H1 (cell line): Measurements from ENCODE around the gene MYL6B. TPM values are rescaled to one million over a fixed set of nuclear protein-coding genes. Genes with fewer than 3 reads are reported as not detected.

ENCODE experiments used
- CTCF ChIA-PET: fragments of 300-600 bp; sonication (Branson Sonifier 250); formaldehyde crosslinking; loops from one replicate; lab custom pipeline; 2021; ENCODE audit not compliant: partially characterized antibody; lab: Charles Lee
- POLR2A ChIA-PET: fragments of 300-600 bp; sonication (Branson Sonifier 250); formaldehyde crosslinking; loops from one replicate; lab custom pipeline; 2021; ENCODE audit warnings: inconsistent platforms; ENCODE audit not compliant: partially characterized antibody; lab: Charles Lee
- DNase-seq, 2 experiments: peaks; one replicate each; pipeline versions ENCODE4 v3.0.0 to v3.0.0-alpha.2; 2010 to 2022; ENCODE audit warnings: low spot score in 2 of 2, low read depth in 1 of 2, mixed read lengths in 1 of 2
- FAIRE-seq: peaks from 2 replicates; lab custom pipeline; 2011; peaks lifted over from hg19 to GRCh38; lab: Jason Lieb, UNC
- H2AFZ ChIP-seq: 2 replicates; pipeline ENCODE4 v1.8.1; 2012; ENCODE audit warnings: low read length, inconsistent platforms
- H2AK5ac ChIP-seq: 2 replicates; pipeline ENCODE4 v1.6.1; 2013; ENCODE audit warnings: low read depth, low read length
- H2BK120ac ChIP-seq: replicated peaks from 2 replicates; pipeline ENCODE3; 2013; ENCODE audit warnings: low read depth, low read length, inconsistent platforms
- H2BK12ac ChIP-seq: 2 replicates; pipeline ENCODE4 v1.6.1; 2013; ENCODE audit warnings: low read depth, low read length
- H2BK15ac ChIP-seq: 2 replicates; pipeline ENCODE4 v1.6.1; 2013; ENCODE audit warnings: low read length
- H2BK20ac ChIP-seq: 2 replicates; pipeline ENCODE4 v1.6.1; 2013; ENCODE audit warnings: low read length
- H2BK5ac ChIP-seq: 2 replicates; pipeline ENCODE4 v1.6.1; 2013; ENCODE audit warnings: low read depth, low read length
- H3K14ac ChIP-seq: 2 replicates; pipeline ENCODE4 v1.6.1; 2013; ENCODE audit warnings: inconsistent platforms; ENCODE audit not compliant: insufficient read length
- H3K18ac ChIP-seq: 2 replicates; pipeline ENCODE4 v1.6.1; 2013; ENCODE audit warnings: low read length; ENCODE audit errors: extremely low read depth
- H3K23ac ChIP-seq: 2 replicates; pipeline ENCODE4 v1.6.1; 2013; ENCODE audit warnings: inconsistent platforms; ENCODE audit not compliant: insufficient read length
- H3K23me2 ChIP-seq: 2 replicates; pipeline ENCODE4 v1.6.1; 2013; ENCODE audit warnings: low read depth, low read length
- H3K27ac ChIP-seq: 2 replicates; pipeline ENCODE4 v1.6.1; 2011; ENCODE audit warnings: low read depth, low read length, inconsistent platforms
- H3K27me3 ChIP-seq, 4 experiments: replicated peaks in 1 of 4; 1 replicate in 1 of 4; 2 replicates in 3 of 4; pipeline versions ENCODE4 v1.6.1 to v1.8.1; 2011 to 2013; ENCODE audit warnings: low read length in 3 of 4, mild to moderate bottlenecking in 3 of 4, inconsistent platforms in 2 of 4, mixed read lengths in 2 of 4, moderate library complexity in 1 of 4; ENCODE audit not compliant: control insufficient read depth in 3 of 4, insufficient read depth in 3 of 4; ENCODE audit errors: extremely low read depth in 1 of 4
- H3K36me3 ChIP-seq, 4 experiments: 2 replicates each; pipeline versions ENCODE4 v1.6.1 to v1.8.1; 2011 to 2013; ENCODE audit warnings: mild to moderate bottlenecking in 4 of 4, low read length in 3 of 4, moderate library complexity in 2 of 4, control low read depth in 1 of 4, inconsistent platforms in 1 of 4; ENCODE audit not compliant: insufficient read depth in 4 of 4, control insufficient read depth in 2 of 4
- H3K4ac ChIP-seq: replicated peaks from 2 replicates; pipeline ENCODE3; 2013; ENCODE audit warnings: low read length, low read depth, mixed read lengths, inconsistent platforms; ENCODE audit not compliant: insufficient read length
- H3K4me1 ChIP-seq, 4 experiments: replicated peaks in 1 of 4; 1 replicate in 1 of 4; 2 replicates in 3 of 4; pipeline versions ENCODE4 v1.6.1 to v1.8.1; 2011 to 2013; ENCODE audit warnings: low read length in 3 of 4, inconsistent platforms in 2 of 4, mixed read lengths in 1 of 4; ENCODE audit not compliant: insufficient read depth in 4 of 4, control insufficient read depth in 3 of 4
- H3K4me2 ChIP-seq, 2 experiments: 2 replicates each; pipeline versions ENCODE4 v1.6.1 to v1.8.1; 2011 to 2013; ENCODE audit warnings: low read depth in 2 of 2, low read length in 2 of 2, control low read depth in 1 of 2, inconsistent platforms in 1 of 2, mild to moderate bottlenecking in 1 of 2; ENCODE audit not compliant: insufficient read depth in 1 of 2
- H3K4me3 ChIP-seq, 4 experiments: fragments of 200-600, 300-600 bp in 1 of 4; sonication (generic), shearing (Covaris generic), sonication (Bioruptor Twin) in 1 of 4; 2 replicates each; pipeline versions ENCODE4 v1.5.1 to v1.8.1; 2011 to 2016; ENCODE audit warnings: low read length in 4 of 4, low read depth in 3 of 4, control low read depth in 2 of 4, inconsistent platforms in 2 of 4, mild to moderate bottlenecking in 2 of 4, mixed read lengths in 1 of 4, moderate library complexity in 1 of 4; ENCODE audit not compliant: insufficient read depth in 2 of 4; ENCODE audit errors: extremely low read depth in 1 of 4
- H3K56ac ChIP-seq: replicated peaks from 2 replicates; pipeline ENCODE3; 2013; ENCODE audit warnings: low read depth, mild to moderate bottlenecking, mixed read lengths, low read length, inconsistent platforms; ENCODE audit not compliant: insufficient read length
- H3K79me1 ChIP-seq: 2 replicates; pipeline ENCODE4 v1.6.1; 2013; ENCODE audit warnings: low read depth, low read length, control low read depth
- H3K79me2 ChIP-seq, 2 experiments: 2 replicates each; pipeline versions ENCODE4 v1.6.1 to v1.8.1; 2012 to 2013; ENCODE audit warnings: low read length in 2 of 2, mild to moderate bottlenecking in 2 of 2, inconsistent platforms in 1 of 2; ENCODE audit not compliant: insufficient read depth in 2 of 2, control insufficient read depth in 1 of 2
- H3K9ac ChIP-seq, 4 experiments: replicated peaks in 1 of 4; 1 replicate in 1 of 4; 2 replicates in 3 of 4; pipeline versions ENCODE4 v1.6.1 to v1.8.1; 2011 to 2013; ENCODE audit warnings: low read depth in 3 of 4, low read length in 3 of 4, control low read depth in 2 of 4, mild to moderate bottlenecking in 2 of 4, moderate library complexity in 2 of 4, inconsistent platforms in 1 of 4; ENCODE audit errors: extremely low read depth in 1 of 4
- H3K9me3 ChIP-seq, 2 experiments: 2 replicates each; pipeline versions ENCODE4 v1.6.1 to v1.8.1; 2012 to 2013; ENCODE audit warnings: mild to moderate bottlenecking in 2 of 2, moderate library complexity in 2 of 2, control low read depth in 1 of 2, inconsistent platforms in 1 of 2, low read depth in 1 of 2, low read length in 1 of 2, mixed read lengths in 1 of 2; ENCODE audit not compliant: insufficient read depth in 2 of 2
- H4K20me1 ChIP-seq, 2 experiments: replicated peaks in 1 of 2; 2 replicates each; pipeline versions ENCODE3 to v1.8.1; 2011 to 2013; ENCODE audit warnings: inconsistent platforms in 2 of 2, low read length in 2 of 2, mild to moderate bottlenecking in 1 of 2; ENCODE audit not compliant: insufficient read depth in 2 of 2, control insufficient read depth in 1 of 2
- H4K5ac ChIP-seq: 2 replicates; pipeline ENCODE4 v1.6.1; 2013; ENCODE audit warnings: low read length, low read depth, mixed read lengths, inconsistent platforms; ENCODE audit not compliant: insufficient read length
- H4K8ac ChIP-seq: 2 replicates; pipeline ENCODE4 v1.8.0; 2013; ENCODE audit warnings: mild to moderate bottlenecking, moderate library complexity, low read length, inconsistent platforms; ENCODE audit not compliant: insufficient read depth; ENCODE audit errors: extremely low read depth
- H4K91ac ChIP-seq: replicated peaks from 2 replicates; pipeline ENCODE3; 2013; ENCODE audit warnings: low read length, mixed read lengths, inconsistent platforms; ENCODE audit not compliant: insufficient read length
- CTCF ChIP-seq, 3 experiments: IDR thresholded peaks; 1 replicate in 2 of 3; 2 replicates in 1 of 3; pipeline versions ENCODE4 v1.5.1 to v1.6.1; 2011; ENCODE audit warnings: low read length in 3 of 3, mild to moderate bottlenecking in 3 of 3, inconsistent platforms in 2 of 3, low read depth in 1 of 3, moderate library complexity in 1 of 3; ENCODE audit not compliant: insufficient read depth in 1 of 3; ENCODE audit errors: control extremely low read depth in 1 of 3
- HDAC2 ChIP-seq, 2 experiments: fragments of 300-600 bp in 1 of 2; sonication (generic) in 1 of 2; IDR thresholded peaks; 2 replicates each; pipeline ENCODE4 v1.6.1; 2011 to 2012; ENCODE audit warnings: low read depth in 2 of 2, low read length in 2 of 2, mild to moderate bottlenecking in 2 of 2, moderate library complexity in 2 of 2, borderline replicate concordance in 1 of 2, inconsistent platforms in 1 of 2
- POLR2A ChIP-seq, 2 experiments: IDR thresholded peaks; 1 replicate in 1 of 2; 2 replicates in 1 of 2; pipeline ENCODE4 v1.6.1; 2011; ENCODE audit warnings: low read depth in 2 of 2, low read length in 2 of 2, mild to moderate bottlenecking in 2 of 2; ENCODE audit errors: control extremely low read depth in 1 of 2
- SAP30 ChIP-seq: fragments of 300-600 bp; sonication (generic); IDR thresholded peaks from 2 replicates; pipeline ENCODE4 v1.7.1; 2012; ENCODE audit warnings: low read length, moderate library complexity, mild to moderate bottlenecking, inconsistent platforms; ENCODE audit not compliant: insufficient read depth, insufficient replicate concordance
- WGBS, 2 experiments: shearing (Covaris generic) in 1 of 2; methylation state at CpG; one replicate each; pipeline versions ENCODE4 v1.1.6 to v1.1.7; 2013 to 2015; ENCODE audit warnings: low lambda C conversion rate in 2 of 2, mixed read lengths in 2 of 2, inconsistent platforms in 1 of 2, low coverage in 1 of 2, missing lambda C conversion rate in 1 of 2; ENCODE audit not compliant: insufficient replicate concordance in 2 of 2, insufficient coverage in 1 of 2, insufficient read length in 1 of 2; ENCODE audit errors: extremely low coverage in 1 of 2, missing lambda C conversion rate in 1 of 2; 5-methylcytosine and 5-hydroxymethylcytosine counted together
- polyA plus RNA-seq, 7 experiments: library from polyadenylated mRNA; depleted of rRNA in 3 of 7; stranded (reverse) in 5 of 7; unstranded in 2 of 7; fragments of >200 nt in 5 of 7; fragments of 200-250 nt in 2 of 7; gene quantifications; 1 replicate in 5 of 7; 2 replicates in 1 of 7; 4 replicates in 1 of 7; pipeline versions ENCODE4 v1.2.1 to v1.2.3, GENCODE V29; 2011 to 2013; ENCODE audit warnings: missing spikeins in 2 of 7, mixed read lengths in 2 of 7
- total RNA-seq: library from RNA; stranded (reverse); fragmentation: NEBNext Ultra II Directional; extraction: Animal tissue kit (Norgen Biotek cat#: 25700); gene quantifications from 2 replicates; pipeline ENCODE4 v1.2.1, GENCODE V29; 2021

The MYL6B gene
- total and polyA plus RNA-seq, 2 of the 8 experiments (the other 6 are each of a cell fraction or from before 2014, with no cell fraction given) = 163 to 202 TPM

DNA sequence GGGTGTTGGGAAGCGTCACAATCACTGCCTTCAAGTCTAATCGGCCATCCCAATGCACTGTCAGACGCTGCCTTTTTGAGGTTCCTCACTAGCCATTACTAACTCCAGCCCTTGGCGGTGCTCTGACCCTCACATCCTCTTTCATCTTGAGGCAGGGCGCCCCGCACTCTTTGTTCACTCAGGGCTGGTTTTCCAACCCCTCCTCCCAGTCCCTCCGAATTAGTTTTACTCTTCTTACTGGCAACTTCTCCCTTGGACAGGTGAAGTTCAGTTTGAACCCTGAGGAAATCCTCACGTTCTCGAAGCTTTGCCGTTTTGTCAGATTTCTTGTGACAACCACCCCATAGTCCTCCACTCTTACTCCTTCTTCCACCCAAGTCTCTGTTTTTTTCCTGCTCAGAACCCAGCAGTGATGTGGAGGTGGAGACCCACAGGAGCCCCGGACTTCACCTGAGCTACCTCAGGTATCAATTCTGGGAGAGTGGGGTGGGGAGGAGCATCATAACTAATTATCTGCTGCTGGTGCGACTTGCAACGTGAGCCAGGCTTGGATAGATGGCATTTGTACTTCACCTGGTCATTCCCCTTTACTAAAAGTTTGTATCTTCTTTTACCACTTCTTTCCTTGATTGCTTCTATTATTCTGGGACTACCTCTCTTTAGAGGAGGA is 33.6 kb upstream of the MYL6B start:
- peak overlapping the region; percentile 75 for H3K27ac ChIP-seq
- peak overlapping the region; percentile 96 to 99 for H3K4me2 ChIP-seq
- peaks cover 0 to 9% (median 5%) of the 10 kb centered on the region in 4 experiments; a peak in 5 of 7 replicates for H3K4me1 ChIP-seq
- H3K9ac ChIP-seq = peak overlapping the region in 3 of 4 experiments; percentile 63 to 81 (median 65); a peak in 6 of 7 replicates
- H3K23ac ChIP-seq = no peak overlapping the region
- peak in 1 of 3 experiments; percentile 1; a peak in 1 of 4 replicates for TF ChIP-seq CTCF (IDR thresholded peaks at IDR 0.05; ENCODE audit: control extremely low read depth in 1 of 3, insufficient read depth in 1 of 3, low read depth in 1 of 3, low read length in 3 of 3)
- TF ChIP-seq HDAC2 (IDR thresholded peaks at IDR 0.05; ENCODE audit: borderline replicate concordance in 1 of 2, low read depth in 2 of 2, low read length in 2 of 2) = 0 out of 4 replicates have a peak, but pooled peaks of 1 of the 2 experiments have one; percentile 28
- TF ChIP-seq SAP30 = peak; percentile 7
- no peak for TF ChIP-seq POLR2A (IDR thresholded peaks at IDR 0.05; ENCODE audit: control extremely low read depth in 1 of 2, low read depth in 2 of 2, low read length in 2 of 2)
- peaks cover 0 to 3% of the 10 kb centered on the region in 2 experiments for H4K20me1 ChIP-seq
- FAIRE-seq (no peak), DNase-seq (no peak)
- H3K23me2 ChIP-seq = peaks cover 10% of the 10 kb centered on the region
- H4K5ac ChIP-seq = no peak overlapping the region
- no peak overlapping the region for H3K18ac ChIP-seq
- H3K56ac ChIP-seq = no peak overlapping the region
- H3K27me3 ChIP-seq = no peaks in the 10 kb centered on the region
- H4K91ac ChIP-seq = no peak overlapping the region
- no peaks in the 10 kb centered on the region; the same call in 1 of the 2 replicates for H3K79me1 ChIP-seq
- H2BK120ac ChIP-seq = no peak overlapping the region
- no peak overlapping the region for H3K14ac ChIP-seq
- H2BK5ac ChIP-seq = peak overlapping the region; percentile 79
- no peak overlapping the region for H3K4ac ChIP-seq
- H3K79me2 ChIP-seq = peaks cover 3 to 13% of the 10 kb centered on the region in 2 experiments; a peak in 3 of 4 replicates
- peak overlapping the region; percentile 54 to 85 (median 75) for H3K4me3 ChIP-seq
- H4K8ac ChIP-seq = no peak overlapping the region
- no peak overlapping the region for H2AK5ac ChIP-seq
- no peaks in the 10 kb centered on the region for H3K9me3 ChIP-seq
- WGBS, 2 experiments = 26% methylated on average over 13 of the region's 13 CpGs; no CpG with 5 or more reads in 1 of the 2 experiments
- H3K36me3 ChIP-seq = peaks cover 0 to 19% (median 8%) of the 10 kb centered on the region in 4 experiments; a peak in 7 of 8 replicates
- H2BK20ac ChIP-seq = no peak overlapping the region
- no peak overlapping the region for H2AFZ ChIP-seq
- POLR2A ChIA-PET = interaction anchor here (0.8 to 7.1 kb wide), 24 partner anchors 9 to 289 kb away, joined by 3 to 267 read pairs (median 9); partner anchors contain the start of genes ANKRD52, CNPY2, COQ10A and DNAJC14
- peak overlapping the region; percentile 83; the same call in 1 of the 2 replicates for H2BK15ac ChIP-seq
- CTCF ChIA-PET = interaction anchor here (0.5 to 5.3 kb wide), 23 partner anchors 11 to 338 kb away, joined by 3 to 47 read pairs (median 6); partner anchors contain the start of genes ESYT1, MYL6B, PA2G4 and RNF41
- no peak overlapping the region for H2BK12ac ChIP-seq
